Measurements from ENCODE around the gene PPP1R1B.

Gene PPP1R1B

GRCh38 chr17:39600997-39601597 lies 25.7 kb upstream of the PPP1R1B start:
- DNase-seq: no peak

DNA sequence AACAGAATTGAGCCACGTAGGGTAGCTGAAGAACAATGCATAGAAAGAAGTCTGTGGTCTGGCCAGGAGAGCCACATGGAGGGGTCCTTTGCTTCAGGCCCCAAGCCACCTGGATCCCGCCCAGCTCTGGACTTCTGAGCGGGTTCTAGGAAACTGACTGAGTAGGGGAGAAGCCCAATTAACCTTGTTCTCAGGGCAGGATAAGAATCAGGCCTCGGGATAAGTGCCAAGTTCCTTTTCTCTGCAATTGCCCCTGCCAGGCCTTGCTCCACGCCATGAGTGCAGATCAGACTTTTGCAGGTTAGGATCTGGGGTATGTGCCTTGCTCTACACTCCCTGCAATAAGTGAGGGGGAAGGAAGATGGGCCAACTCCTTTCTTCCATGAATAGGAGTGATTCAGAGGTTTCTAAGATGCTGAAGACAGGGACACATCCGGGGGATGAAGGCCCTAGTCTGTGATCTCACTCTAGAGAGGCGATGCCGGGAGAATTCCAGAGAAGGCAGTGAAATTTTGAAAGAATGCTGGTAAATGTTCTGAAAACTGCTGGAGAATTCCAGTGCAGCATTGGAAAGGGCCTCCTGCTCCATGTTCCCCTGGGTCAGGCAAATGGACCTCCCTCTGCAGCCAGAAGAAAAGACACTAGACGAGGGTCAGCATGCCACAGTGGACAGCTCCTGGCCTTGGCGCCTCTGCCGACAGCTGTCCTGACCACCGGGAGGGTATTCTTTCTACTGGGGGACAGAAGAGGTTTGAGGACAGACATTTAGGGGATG lies 24.8 kb upstream of the PPP1R1B start:
- no peak for DNase-seq

- no peak for DNase-seq
These were observed 24.0 kb upstream of the PPP1R1B start for GRCh38 chr17:39602533-39603303.

GRCh38 chr17:39603304-39604016 lies 23.3 kb upstream of the PPP1R1B start:
- DNase-seq: no peak

- DNase-seq: no peak
These were observed 21.8 kb upstream of the PPP1R1B start for GRCh38 chr17:39604911-39605491.

DNA sequence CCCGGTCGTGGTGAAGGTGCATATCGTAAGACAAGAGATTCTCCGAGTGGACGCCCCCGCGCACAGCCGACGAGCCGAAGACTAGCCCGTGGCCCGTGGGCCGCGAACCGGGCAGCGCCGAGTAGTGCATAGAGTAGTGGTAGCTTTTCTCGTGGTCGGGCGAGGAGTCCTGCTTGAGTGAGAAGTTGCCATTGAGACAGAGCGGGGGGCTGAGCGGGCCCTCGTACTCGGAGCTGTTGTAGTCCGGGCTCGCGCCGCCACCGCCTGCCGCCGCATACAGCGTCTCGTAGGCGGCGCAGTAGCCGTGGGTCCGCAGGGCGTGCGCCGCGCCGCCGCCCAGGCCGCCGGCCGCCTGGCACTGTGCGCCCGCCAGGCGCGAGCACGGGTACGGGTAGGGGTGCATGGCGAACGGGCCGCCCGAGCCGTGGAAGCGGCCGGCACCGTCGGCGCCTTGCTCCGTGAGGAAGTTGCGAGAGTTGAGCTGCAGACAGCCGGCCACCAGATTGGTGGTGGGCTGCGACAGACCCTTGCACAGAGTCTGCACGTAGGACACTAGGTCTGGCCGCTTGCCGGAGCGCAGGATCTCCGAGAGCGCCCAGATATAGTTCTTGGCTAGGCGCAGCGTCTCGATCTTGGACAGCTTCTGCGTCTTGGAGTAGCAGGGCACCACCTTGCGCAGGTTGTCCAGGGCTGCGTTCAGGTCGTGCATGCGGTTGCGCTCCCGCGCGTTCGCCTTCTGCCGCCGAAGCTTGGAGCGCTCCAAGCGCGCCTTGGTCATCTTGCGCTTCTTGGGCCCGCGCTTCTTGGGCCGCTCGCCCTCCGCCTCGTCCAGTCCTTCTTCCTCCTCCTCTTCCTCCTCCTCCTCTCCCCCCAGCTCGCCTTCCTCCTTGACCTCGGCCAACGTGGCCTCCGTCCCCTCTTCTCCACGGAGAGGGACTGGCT lies 21.0 kb upstream of the PPP1R1B start:
- peak; percentile 39 for DNase-seq

- no peak for DNase-seq
These were observed 20.2 kb upstream of the PPP1R1B start for GRCh38 chr17:39606434-39607056.

GRCh38 chr17:39607057-39607850 lies 19.5 kb upstream of the PPP1R1B start:
- no peak for DNase-seq

GRCh38 chr17:39607851-39608130 lies 19.0 kb upstream of the PPP1R1B start, which contains the start of gene NEUROD2:
NEUROD2 (minus strand) TSS chr17:39607920; CDS start chr17:39606599, 1,321 bp downstream.
- DNase-seq: no peak

- DNase-seq: no peak
These were observed 18.4 kb upstream of the PPP1R1B start for GRCh38 chr17:39608142-39608981.

GRCh38 chr17:39609416-39610025 lies 17.2 kb upstream of the PPP1R1B start:
- no peak for DNase-seq

- DNase-seq: no peak
These were observed 15.2 kb upstream of the PPP1R1B start for GRCh38 chr17:39611401-39612112.

DNA sequence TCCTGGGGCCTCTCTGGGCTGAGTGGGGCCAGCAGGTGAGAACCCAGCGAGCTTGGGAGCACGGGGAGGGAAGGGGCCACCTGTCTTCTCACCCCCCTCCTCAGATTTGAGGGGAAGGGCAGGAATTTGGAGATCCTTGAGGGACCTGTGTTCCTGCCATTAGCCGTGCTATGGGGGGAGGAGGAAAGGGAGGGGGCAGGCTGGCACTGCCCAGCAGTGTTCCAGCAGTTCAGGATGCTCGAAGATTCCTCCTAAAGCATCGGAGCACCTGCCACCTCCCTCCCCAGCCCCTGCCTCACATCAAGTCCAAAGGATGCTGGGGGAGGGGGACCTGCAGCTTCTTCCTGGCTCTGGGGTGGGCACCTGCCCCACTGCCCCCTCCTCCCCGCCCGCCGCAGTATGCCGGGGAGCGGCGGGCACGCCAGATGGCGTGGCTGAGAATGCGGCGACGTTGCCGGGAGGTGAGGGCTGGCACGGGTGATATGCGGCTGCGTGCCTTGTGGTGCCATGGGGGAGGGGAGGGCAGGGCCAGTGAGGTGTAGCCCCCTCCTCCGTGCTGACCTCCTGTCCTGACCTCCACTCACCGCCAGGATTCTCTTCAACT lies 14.4 kb upstream of the PPP1R1B start:
- no peak for DNase-seq

DNA sequence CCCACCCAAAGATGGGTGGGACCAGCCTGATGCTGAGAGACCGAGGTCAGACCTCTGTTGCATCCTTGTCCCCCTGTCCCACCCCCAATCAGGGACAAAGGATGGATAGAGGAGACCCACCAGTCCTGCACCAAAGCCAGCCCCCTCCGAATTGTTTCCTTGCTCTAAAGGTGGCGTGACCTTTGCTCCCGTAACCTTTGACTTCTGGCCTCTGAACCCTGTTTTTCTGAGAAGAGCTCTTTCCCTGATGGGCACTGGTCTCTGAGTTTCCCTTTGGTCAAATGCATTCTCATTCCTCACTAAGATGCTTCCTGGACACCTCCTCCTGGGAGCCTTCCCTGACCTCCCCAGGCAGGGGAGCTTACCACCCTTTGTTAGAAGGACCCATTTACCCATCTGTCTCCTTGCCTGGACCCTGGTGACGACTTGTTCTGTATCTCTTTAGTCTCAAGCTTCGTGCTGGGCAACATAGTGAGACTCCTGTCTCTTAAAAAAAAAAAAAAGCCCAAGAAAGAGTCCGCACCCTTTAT lies 13.8 kb upstream of the PPP1R1B start:
- DNase-seq: no peak

DNA sequence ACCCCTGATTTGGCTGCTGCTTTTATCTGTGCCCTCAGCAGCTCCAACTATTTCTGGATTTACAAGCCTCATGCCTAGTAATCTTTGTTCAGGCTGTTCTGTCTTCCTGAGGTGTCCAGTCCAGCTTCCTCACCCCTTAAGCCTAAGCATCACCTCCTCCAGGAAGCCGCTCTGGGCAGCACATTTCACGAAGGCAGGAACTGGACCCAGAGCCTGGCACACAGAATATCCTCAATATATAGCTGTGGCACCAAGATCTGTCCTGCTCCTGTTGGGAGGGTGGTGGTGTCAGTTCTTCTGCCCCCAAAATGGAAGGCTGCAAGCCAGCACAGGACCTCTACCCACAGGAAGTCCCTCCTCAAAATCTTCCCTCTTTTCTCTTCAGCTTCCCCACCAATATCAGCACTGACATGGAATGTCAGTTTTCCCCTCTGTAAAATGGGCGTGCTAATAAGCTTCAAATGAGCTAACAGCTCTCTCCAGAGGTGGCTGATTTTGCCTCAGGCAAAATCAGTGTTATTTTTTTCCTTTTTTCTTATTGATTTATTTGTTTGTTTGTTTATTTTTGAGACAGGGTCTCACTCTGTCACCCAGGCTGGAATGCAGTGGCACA lies 12.1 kb upstream of the PPP1R1B start:
- no peak for DNase-seq

DNA sequence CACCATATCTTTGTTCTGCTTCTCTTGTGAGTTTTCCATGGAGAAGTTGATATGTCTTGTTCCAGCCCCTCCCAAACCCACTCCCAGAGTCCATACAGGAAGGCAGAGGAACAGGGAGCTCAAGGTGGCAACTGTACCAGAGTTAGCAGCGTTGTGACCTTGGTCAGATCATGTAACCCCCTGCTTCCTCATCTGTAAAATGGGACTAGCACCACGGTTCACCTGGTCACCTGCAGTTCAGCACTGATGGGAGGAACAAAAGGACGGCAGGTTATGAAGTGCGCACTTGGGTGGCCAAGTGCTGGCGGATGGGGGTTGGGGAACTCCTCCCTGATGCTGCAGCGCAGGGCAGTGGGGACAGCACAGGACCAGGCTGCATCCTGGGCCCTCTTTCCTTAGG lies 11.3 kb upstream of the PPP1R1B start:
- no peak for DNase-seq

DNA sequence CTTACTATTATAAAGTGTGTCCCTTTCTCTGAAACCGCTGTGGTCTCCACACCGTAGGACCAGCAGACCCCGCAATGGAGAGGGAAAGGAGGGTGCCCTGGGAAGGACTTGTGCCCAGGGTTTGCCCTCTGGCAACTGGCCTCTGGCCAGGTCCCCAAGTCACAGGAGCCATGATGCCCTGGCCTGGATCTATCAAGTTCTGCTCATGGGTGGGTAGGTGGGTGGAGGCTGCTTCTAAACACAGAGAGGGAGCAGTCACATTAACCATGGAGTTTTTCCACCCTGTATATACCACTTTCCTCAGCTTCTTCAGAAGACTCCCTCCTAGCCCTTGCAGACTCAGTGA lies 9.7 kb upstream of the PPP1R1B start:
- no peak for DNase-seq

Measured in stimulated activated CD4-positive, alpha-beta T cell treated with anti-CD3 and anti-CD28 coated beads, Interleukin-15, amount 100 ng/mL, for 24 hours (primary cell).